Midbrain (tissue), 1 donor: ENCODE results near the gene MGAT2.
"Not testable (repeated sequence)": the region's sequence is repeated elsewhere in the genome, so short reads cannot be mapped to it uniquely, and the experiment has no call there.

Experiments
- DNase-seq: peaks from one replicate; lab custom pipeline; 2025; lab: John Stamatoyannopoulos, UW

Gene MGAT2

DNA sequence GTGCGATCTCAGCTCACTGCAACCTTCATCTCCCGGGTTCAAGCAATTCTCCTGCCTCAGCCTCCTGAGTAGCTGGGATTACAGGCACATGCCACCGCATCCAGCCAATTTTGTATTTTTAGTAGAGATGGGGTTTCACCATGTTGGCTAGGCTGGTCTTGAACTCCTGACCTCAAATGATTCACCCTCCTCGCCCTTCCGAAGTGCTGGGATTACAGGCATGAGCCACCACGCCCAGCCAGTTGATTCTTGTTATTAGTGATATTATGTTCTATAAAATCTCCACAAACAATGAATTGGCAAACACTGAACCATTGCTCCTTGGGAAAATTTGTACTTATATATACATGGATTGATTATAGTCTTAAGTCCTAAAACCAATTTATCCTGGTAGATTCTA, 36.9 kb downstream of the MGAT2 start:
- DNase-seq: not testable (repeated sequence)

DNA sequence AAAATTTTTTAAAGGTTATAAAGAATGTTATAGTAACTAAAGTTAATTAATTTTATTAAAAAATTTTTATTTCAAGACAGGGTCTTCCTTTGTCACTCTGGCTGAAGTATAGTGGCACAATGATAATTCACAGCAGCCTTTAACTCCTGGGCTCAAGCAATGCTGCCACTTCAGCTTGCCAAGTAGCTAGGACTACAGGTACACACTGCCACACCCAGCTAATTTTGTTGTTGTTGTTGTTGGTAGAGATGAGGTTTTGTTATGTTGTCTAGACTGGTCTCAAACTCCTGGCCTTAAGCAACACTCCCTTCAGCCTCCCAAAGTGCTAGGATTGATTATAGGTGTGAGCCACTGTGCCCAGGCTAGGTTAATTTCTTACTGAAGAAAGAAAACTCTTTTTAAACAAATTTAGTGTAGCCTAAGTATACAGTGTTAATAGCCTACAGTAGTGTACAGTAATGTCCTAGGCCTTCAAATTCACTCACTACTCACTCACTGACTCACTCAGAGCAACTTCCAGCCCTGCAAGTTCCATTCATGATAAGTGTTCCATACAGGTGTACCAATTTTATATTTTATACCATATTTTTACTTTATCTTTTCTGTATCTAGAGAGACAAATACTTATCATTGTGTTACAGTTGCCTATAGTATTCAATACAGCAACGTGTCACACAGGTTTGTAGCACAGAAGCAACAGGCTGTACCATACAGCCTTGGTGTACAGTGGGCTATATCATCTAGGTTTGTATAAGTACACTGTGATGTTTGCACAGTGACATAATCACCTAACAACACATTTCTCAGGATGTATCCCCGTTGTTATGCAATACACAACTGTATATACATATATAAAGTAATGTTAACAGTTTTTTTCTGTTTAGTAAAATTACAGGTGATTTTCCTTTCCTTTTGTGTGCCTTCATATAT, 39.2 kb downstream of the MGAT2 start:
- DNase-seq: no peak

DNA sequence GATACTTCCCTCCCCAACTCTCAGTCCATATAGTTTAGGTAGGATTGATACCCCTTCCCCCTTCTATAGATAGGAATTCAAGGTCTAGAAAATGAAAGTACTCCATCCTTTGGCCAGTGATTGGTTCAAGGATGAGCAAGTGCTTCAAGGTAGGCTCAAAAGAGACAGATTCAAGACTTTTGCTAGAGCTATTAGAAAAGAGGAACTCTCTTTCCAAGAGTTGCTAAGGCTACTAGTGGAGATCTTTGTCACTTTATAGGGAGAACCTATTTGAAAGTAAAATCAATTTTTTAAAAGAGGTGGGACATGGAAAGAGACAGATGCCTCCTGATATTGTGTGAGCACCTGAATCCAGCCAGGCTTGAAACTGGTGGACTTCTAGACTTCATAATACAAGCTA, 49.9 kb downstream of the MGAT2 start:
- no peak for DNase-seq
